OCI-LY7 (cell line): ENCODE results near the gene KIF5A. TPM values are rescaled to one million over a fixed set of nuclear protein-coding genes. Genes with fewer than 3 reads are reported as not detected.

Experiments used
- BruUV-seq: library from RNA; stranded (reverse); fragments of 400-500 nt; replicated peaks from 2 replicates; lab custom pipeline; 2021; lab: Mats Ljungman, UMichigan
- CTCF ChIA-PET: fragments of 300-600 bp; sonication (Branson Sonifier 250); formaldehyde crosslinking; loops from one replicate; lab custom pipeline; 2022; ENCODE audit warnings: antibody characterized with exemption; ENCODE audit not compliant: unreplicated experiment; lab: Charles Lee
- POLR2A ChIA-PET: fragments of 300-600 bp; sonication (Branson Sonifier 250); formaldehyde crosslinking; loops from one replicate; lab custom pipeline; 2022; ENCODE audit warnings: antibody characterized with exemption; lab: Charles Lee
- DNase-seq: peaks from one replicate; pipeline ENCODE4 v3.0.0-alpha.2; 2015; ENCODE audit warnings: low spot score
- H2AFZ ChIP-seq: fragments of 200-600 bp; sonication (generic), shearing (Covaris generic); 2 replicates; pipeline ENCODE4 v1.6.1; 2014; ENCODE audit warnings: mild to moderate bottlenecking, antibody characterized with exemption, low read length, moderate library complexity
- H3K27ac ChIP-seq: fragments of 200-600 bp; sonication (generic); 2 replicates; pipeline ENCODE4 v1.5.1; 2014; ENCODE audit warnings: mixed run types, low read depth, mild to moderate bottlenecking, moderate library complexity, low read length, inconsistent platforms; ENCODE audit not compliant: poor library complexity, severe bottlenecking
- H3K36me3 ChIP-seq: fragments of 200-600 bp; sonication (generic); 2 replicates; pipeline ENCODE4 v1.6.1; 2014; ENCODE audit warnings: mild to moderate bottlenecking, antibody characterized with exemption, low read length, moderate library complexity, mixed read lengths; ENCODE audit not compliant: insufficient read depth
- H3K4me1 ChIP-seq: fragments of 200-600 bp; sonication (generic); 2 replicates; pipeline ENCODE4 v1.5.1; 2014; ENCODE audit warnings: mild to moderate bottlenecking, low read length; ENCODE audit not compliant: insufficient read depth, poor library complexity, severe bottlenecking
- H3K4me2 ChIP-seq: fragments of 200-600 bp; sonication (generic); 2 replicates; pipeline ENCODE4 v1.6.1; 2014; ENCODE audit warnings: mild to moderate bottlenecking, low read length
- H3K4me3 ChIP-seq: fragments of 200-600 bp; sonication (generic); 2 replicates; pipeline ENCODE4 v1.5.1; 2014; ENCODE audit warnings: mild to moderate bottlenecking, low read depth, low read length; ENCODE audit not compliant: poor library complexity, severe bottlenecking
- H3K79me2 ChIP-seq: fragments of 200-600 bp; sonication (generic); 2 replicates; pipeline ENCODE4 v1.6.1; 2016; ENCODE audit warnings: low read depth, mild to moderate bottlenecking, low read length, moderate library complexity, mixed read lengths; ENCODE audit not compliant: insufficient read depth
- H3K9me2 ChIP-seq: fragments of 200-600 bp; sonication (generic); 2 replicates; pipeline ENCODE4 v1.6.1; 2016; ENCODE audit warnings: mild to moderate bottlenecking, low read length, mixed read lengths; ENCODE audit not compliant: insufficient read depth
- H3K9me3 ChIP-seq: fragments of 200-600 bp; sonication (generic); 2 replicates; pipeline ENCODE4 v1.6.1; 2014; ENCODE audit warnings: mild to moderate bottlenecking, mixed run types, low read length, mixed read lengths
- H4K20me1 ChIP-seq: fragments of 200-600 bp; sonication (generic); 2 replicates; pipeline ENCODE4 v1.6.1; 2014; ENCODE audit warnings: mild to moderate bottlenecking, antibody characterized with exemption, low read length, moderate library complexity, mixed read lengths; ENCODE audit not compliant: insufficient read depth
- EZH2phosphoT487 ChIP-seq: fragments of 200-600 bp; sonication (generic); IDR thresholded peaks from 2 replicates; pipeline ENCODE4 v1.6.1; 2018; ENCODE audit warnings: low read depth, borderline replicate concordance, mild to moderate bottlenecking, mixed run types, antibody characterized with exemption, low read length, moderate library complexity, mixed read lengths
- intact Hi-C: fragments of 100-400 bp; cut with micrococcal nuclease; formaldehyde crosslinking; loops from one replicate; pipeline ENCODE4 v1.10.0; 2022; ENCODE audit not compliant: unreplicated experiment
- total RNA-seq, 2 experiments: library from RNA; depleted of rRNA in 1 of 2; stranded (reverse); fragments of >200 nt in 1 of 2; shearing (Covaris generic) in 1 of 2; gene quantifications; 2 replicates each; pipeline ENCODE4 v1.2.3, GENCODE V29; 2014 to 2022
- TF ChIP-seq, protein P1 (sequence below): fragments of 200-600 bp; sonication (generic); conservative IDR thresholded peaks from 2 replicates; pipeline ENCODE4 v1.5.1; 2014; ENCODE audit warnings: mild to moderate bottlenecking, antibody characterized with exemption, low read length, moderate library complexity, mixed read lengths

KIF5A gene
- total RNA-seq, 2 experiments from 2014 or later = 0.09 to 1.6 TPM

DNA sequence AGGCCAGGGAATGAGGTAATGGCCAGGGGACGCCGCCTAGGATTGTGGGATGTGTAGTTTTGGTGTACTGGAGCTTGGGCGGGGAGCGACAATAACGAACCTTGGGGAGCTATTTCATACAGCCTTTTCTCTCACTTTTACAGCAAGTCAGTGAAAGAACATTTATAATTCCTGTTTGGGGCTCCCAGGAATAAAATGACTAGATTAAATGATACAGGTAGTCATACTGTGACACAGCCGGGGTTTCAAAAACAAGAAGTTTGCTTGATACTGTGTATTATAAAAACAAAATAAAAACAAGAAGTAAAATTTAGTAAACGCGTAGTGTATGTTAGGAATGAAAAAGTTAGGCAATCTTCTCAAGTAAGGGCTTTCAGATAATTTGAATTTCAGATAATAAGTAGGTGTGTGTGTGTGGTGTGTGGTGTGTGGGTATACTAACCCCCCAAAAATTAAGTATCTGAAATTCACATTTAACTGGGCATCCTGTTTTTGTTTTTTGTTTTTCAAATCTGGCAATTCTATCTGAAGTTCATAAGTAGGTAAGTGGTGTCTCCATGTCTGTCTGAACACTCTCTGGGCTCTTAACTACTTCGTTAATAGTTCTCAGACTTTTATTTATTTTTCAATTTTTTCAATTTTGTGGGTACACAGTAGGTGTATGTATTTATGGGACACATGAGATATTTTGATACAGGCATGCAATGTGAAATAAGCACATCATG, 2.4 kb upstream of the KIF5A start:
- ChIA-PET CTCF (interaction anchor here (0.6 kb wide), 1 partner anchor 195 kb away, joined by 4 read pairs; no protein-coding TSS in a partner anchor), POLR2A (interaction anchor here (0.5 to 1.4 kb wide), 7 partner anchors 15 to 820 kb away, joined by 3 to 7 read pairs (median 4); partner anchors contain the start of gene DDIT3)
- TF ChIP-seq EZH2phosphoT487 = no peak
- TF ChIP-seq, protein P1, sequence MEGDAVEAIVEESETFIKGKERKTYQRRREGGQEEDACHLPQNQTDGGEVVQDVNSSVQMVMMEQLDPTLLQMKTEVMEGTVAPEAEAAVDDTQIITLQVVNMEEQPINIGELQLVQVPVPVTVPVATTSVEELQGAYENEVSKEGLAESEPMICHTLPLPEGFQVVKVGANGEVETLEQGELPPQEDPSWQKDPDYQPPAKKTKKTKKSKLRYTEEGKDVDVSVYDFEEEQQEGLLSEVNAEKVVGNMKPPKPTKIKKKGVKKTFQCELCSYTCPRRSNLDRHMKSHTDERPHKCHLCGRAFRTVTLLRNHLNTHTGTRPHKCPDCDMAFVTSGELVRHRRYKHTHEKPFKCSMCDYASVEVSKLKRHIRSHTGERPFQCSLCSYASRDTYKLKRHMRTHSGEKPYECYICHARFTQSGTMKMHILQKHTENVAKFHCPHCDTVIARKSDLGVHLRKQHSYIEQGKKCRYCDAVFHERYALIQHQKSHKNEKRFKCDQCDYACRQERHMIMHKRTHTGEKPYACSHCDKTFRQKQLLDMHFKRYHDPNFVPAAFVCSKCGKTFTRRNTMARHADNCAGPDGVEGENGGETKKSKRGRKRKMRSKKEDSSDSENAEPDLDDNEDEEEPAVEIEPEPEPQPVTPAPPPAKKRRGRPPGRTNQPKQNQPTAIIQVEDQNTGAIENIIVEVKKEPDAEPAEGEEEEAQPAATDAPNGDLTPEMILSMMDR = no peak
- peak overlapping the region; percentile 57 for H3K4me2 ChIP-seq
- H3K4me3 ChIP-seq = peak overlapping the region; percentile 86
- intact Hi-C loops = loop anchor here (2.0 kb wide), 1 partner anchor 25 kb away; the partner anchor contains the start of gene MBD6
- BruUV-seq = no TSS peak
- H2AFZ ChIP-seq = peak overlapping the region; percentile 90
- H3K36me3 ChIP-seq = no peaks in the 10 kb centered on the region
- H3K79me2 ChIP-seq = peaks cover 16% of the 10 kb centered on the region; the same call in 1 of the 2 replicates
- H3K27ac ChIP-seq = no peak overlapping the region
- H4K20me1 ChIP-seq = no peaks in the 10 kb centered on the region
- no peak for DNase-seq
- no peaks in the 10 kb centered on the region for H3K9me2 ChIP-seq
- no peaks in the 10 kb centered on the region for H3K9me3 ChIP-seq
- H3K4me1 ChIP-seq = peaks cover 23% of the 10 kb centered on the region

DNA sequence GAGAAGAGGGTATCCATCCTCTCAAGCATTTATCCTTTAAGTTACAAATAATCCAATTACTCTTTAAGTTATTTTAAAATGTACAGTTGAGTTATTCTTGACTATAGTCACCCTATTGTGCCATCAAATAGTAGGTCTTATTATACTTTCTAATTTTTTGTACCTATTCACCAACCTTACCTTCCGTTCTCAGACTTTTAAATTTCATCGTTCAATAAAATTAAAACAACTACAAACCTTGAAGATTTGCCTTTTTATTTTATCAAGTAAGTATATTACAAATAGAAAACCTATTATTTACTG, 1.9 kb upstream of the KIF5A start:
- H3K9me3 ChIP-seq = no peaks in the 10 kb centered on the region
- H3K27ac ChIP-seq = no peak overlapping the region

More for the DNA sequence above, 1.9 kb upstream of the KIF5A start:
- Histone ChIP-seq H3K9me2 (no peaks in the 10 kb centered on the region), H3K79me2 (peaks cover 16% of the 10 kb centered on the region; the same call in 1 of the 2 replicates), H3K4me2 (no peak overlapping the region), H2AFZ (no peak overlapping the region; the same call in 1 of the 2 replicates), H3K4me1 (peaks cover 23% of the 10 kb centered on the region), H3K36me3 (no peaks in the 10 kb centered on the region), H4K20me1 (no peaks in the 10 kb centered on the region), H3K4me3 (no peak overlapping the region)
- intact Hi-C loops = no loop called here
- no TSS peak for BruUV-seq
- TF ChIP-seq, protein P1 = no peak
- no peak for TF ChIP-seq EZH2phosphoT487
- ChIA-PET POLR2A (no interaction called here), CTCF (no interaction called here)
- DNase-seq = no peak
